Stimulated activated CD4-positive, alpha-beta T cell treated with anti-CD3 and anti-CD28 coated beads, TNF-alpha, amount 100 ng/mL, for 1 hour (primary cell): ENCODE data around the gene EFNA5.
"Not testable (repeated sequence)": the region's sequence is repeated elsewhere in the genome, so short reads cannot be mapped to it uniquely, and the experiment has no call there.

ENCODE experiments used
- DNase-seq, 3 donors: peaks; one replicate each; pipeline ENCODE4 v3.0.0-alpha.2; 2020; ENCODE audit warnings: low read depth in 3 of 3, low spot score in 1 of 3

The EFNA5 gene

GRCh38 chr5:107435061-107435460 lies 235.7 kb downstream of the EFNA5 start:
- no peak for DNase-seq

- DNase-seq: not testable (repeated sequence)
Observed at GRCh38 chr5:107433646-107434045, 237.1 kb downstream of the EFNA5 start.

DNA sequence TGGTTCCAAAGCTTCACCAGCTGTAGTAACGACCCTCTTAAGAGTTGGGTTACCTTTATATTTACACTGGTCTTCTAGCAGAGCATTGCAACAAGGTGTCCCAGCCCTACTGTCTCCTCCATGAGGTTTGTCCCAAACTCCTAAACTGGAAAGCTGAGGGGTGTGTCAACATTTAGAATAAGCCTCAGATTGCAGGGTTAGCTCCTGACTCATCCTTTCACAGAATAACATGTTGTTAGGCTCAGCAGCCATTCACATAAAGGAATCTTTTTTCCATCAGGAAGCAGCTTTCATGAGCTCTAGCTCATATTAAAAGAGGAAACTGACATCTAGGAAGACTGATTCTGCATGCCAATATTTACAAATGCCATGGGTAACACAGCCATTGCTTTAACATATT lies 238.7 kb downstream of the EFNA5 start:
- DNase-seq: no peak

GRCh38 chr5:107431536-107431935 lies 239.2 kb downstream of the EFNA5 start:
- no peak for DNase-seq

DNA sequence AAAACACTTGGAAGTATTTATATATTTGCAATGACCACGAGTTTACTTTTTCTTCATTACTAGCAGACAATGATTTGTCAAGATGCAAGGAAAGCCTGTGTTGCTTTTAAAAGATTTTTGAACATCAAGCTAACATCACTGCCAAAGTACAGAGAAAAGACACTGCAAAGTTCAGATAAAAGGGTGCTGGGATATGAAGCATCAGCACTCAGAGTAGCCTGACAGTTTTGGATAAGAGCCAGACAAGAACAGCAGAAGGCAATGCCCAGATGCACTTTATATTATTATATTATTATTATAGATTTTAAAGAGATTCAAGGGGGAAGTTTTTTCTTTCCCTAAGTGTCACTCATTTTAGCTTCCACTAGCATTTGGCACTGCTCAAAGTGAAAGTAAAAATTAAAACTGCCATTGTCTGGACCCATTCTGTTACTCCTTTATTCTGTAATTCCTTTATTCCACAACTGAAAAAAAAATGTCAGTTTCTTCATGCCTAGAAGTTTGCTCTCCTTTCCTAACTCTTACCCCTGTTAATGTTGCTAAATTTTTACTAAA lies 240.6 kb downstream of the EFNA5 start:
- no peak for DNase-seq

DNA sequence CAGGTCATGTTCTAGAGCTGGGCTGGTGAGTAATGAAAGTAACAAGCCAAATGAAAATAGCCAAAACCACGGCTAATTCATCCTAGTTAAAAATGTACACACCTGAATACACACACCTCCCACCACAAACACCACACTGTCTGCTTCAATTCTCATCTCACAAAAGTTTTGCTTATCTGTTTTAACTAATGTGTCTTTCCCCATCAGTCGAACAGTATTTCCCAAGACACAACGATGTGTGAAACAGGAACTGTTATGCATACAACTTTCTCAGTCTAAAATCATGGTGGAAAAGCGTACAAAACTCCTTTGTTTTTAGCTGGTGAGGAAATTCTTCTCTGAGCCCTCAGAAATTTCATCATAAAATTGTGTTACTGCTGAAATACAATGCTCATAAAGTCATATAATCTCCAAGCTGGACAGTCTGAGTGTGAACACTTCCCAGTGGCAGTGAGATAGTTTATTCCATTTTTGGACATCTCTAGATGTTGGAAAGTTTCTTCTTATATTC lies 242.4 kb downstream of the EFNA5 start:
- no peak for DNase-seq

GRCh38 chr5:107426872-107427271 lies 243.9 kb downstream of the EFNA5 start:
- no peak for DNase-seq

DNA sequence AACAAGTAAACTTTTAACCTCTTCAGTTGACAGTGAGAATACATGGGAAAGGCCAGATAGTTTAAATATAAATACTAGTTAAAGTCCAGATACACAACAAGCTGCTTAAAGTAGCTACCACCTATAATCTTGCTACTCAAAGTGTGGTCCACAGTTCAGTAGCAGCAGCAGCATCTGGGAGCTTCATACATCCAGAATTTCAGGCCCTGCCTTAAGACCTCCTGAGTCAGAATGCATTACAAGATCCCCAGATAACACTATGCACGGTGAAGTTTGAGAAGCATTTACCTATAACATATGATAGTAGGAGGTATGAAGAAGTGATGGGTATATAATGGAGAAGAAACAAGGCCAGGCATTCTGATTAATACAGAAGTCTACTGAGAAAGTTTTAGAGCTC lies 244.5 kb downstream of the EFNA5 start:
- no peak for DNase-seq

GRCh38 chr5:107425541-107426031 lies 245.2 kb downstream of the EFNA5 start:
- no peak for DNase-seq

GRCh38 chr5:107424491-107424890 lies 246.2 kb downstream of the EFNA5 start:
- DNase-seq: no peak

DNA sequence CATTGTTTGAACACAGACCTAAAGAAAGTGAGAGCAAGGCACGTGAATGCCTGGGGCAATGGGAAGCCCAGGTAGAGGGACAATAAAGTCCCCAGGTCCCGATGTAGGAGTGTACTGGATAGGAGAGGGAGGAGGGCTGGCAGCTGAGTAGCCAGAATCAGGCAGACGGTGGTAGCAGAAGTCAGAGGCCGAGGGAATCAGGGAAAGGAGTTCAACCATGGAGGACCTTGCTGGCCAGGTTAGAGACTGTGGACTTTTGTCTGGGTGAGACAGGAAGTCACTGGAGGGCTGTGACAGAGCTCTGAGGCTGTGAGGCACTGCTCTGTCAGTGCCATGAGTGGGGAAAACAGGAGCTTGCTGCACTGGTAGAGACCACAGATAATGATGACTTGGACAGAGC lies 248.2 kb downstream of the EFNA5 start:
- no peak for DNase-seq

- no peak for DNase-seq
Observed at GRCh38 chr5:107419498-107419897, 251.2 kb downstream of the EFNA5 start.

DNA sequence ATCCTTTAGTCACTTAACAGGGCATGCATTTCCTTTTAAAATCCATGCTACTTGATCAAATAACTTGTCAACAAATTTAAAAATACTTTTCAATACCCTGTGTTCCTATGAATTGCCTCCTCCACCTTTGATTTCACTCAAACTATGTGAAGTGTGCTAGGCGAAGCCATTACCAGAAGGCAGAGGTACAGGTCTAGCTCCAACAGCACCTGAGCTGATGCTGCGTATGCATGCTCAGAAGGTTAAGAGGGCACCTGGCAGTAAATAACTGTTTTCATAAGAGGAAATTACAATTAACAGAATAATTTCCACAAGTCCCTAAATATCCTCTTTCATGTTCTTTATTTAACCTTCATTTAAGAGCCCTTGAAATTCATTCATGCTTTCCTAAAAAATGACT lies 251.8 kb downstream of the EFNA5 start:
- DNase-seq: no peak

DNA sequence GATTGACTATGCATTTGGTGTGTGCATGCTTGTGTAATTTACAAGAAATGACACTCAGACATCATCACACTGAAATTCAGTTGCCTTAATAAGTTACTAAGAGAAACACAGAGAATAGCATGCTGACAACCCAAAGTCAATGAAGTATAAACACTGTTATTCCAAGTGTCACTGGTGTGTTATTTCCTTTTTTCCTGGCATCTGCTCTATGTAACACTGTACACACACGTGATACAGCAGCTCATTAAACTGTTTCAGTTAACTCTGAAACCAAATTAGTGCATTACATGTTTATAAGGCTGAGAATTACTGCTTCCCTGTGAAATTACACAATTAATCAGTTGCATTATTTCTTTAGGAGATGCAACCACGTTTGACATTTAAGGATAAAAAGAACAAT lies 252.7 kb downstream of the EFNA5 start:
- no peak for DNase-seq

DNA sequence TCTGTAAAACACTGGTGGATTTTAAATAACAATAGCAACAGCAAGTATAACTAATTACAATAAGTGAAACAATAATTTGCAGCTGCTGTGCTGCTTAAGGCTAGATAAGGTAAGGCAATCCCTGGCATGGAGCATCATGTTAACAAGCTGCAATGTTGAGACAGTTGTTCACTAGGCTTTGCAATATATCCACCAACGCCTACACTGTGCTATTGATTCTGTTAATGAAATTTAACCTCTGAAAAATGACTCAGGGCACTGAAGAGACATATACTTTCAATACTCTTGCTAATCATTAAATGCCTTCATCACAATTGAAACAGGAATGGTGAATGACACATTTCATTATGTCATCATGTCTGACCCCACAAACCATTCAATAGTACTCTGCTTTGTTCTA lies 255.0 kb downstream of the EFNA5 start:
- no peak for DNase-seq

DNA sequence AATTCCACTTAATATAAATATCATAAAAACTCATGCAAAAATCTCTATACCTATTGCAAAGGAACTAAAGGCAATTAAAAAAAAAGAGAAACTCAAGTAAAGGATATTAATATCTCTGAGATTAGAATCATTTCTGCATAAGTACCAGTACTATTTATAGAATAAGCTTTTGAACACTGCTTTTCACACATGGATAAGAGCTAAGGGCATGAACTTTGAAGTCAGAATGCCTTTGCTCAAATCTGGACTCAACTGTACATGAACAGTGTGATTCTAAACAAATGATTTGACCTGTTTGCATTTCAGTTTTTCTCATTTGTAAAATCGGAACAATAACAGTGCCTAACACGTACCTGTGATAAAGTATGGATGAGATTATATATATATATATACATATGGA lies 255.9 kb downstream of the EFNA5 start:
- DNase-seq: no peak

DNA sequence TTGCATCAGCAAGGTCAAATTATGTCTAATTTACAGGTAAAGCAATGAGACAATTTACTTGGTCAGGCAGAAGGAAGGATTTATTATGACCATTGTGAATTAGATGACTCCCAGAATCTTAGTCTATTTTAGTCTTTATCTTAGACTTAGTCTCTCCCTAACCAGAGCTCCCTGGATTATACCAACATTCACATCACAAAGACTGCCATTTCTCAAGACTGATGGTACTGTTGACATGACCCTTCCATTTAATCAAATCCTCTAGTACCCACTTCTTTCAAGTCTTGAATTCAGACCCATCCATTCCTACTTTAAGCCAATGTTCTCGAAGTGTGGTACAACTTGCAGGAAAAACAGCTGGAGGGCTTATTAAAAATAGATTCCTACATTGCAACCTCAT lies 257.0 kb downstream of the EFNA5 start:
- no peak for DNase-seq

DNA sequence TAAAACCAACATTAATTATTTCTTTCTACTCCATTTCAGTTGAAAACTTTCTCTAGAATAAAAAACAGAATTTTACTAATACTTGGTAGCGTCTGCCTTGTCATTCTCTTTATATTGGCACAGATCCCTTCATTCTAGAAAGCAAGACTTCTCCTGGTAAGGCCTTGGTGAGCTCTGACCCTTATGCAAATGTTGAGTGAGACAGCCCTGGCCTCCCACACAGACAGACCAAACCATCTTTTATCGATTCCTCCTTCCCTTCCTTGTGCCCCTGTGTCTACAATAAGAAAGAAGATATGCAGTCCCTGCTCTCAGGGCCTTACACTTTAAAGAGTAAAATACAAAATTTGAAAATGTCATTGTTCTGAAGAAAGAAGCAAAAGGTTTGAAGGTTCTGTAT lies 262.2 kb downstream of the EFNA5 start:
- DNase-seq: no peak

- no peak for DNase-seq
Observed at GRCh38 chr5:107407713-107408298, 262.9 kb downstream of the EFNA5 start.

DNA sequence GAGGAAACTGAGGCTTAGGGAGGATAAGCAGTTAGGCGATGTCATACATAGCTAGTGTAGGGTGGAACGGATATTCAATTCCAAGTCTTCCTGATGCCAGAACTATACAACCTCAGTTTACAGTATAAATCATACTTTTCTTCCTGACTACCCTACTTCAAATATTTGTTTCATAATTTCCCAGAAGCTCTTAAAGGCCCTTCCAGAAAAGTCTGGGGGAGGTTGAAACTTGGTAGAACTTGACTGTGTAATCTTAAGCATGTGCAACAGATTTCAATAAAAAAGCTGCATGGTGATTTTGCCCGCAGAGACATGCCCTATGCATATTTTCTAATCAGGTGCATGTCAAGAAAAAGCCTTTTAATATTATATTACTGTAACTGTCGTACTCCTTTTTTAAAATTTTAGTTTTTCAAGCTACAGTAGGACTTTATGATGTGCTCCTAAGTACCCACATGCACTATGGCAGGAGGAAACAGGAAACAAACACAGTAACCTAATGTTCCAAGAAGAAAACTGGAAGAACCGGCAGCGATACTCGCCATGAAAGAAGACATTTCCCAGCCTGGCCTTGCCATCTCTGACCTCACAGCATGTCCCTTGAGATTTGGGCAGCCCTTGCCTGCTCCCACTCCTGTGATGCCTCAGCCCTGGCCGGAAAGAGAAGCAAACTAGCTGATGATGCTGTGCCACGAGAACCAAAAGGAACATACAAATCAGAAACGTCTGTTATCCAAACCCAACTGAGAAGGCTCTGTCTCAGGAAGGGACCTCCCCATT lies 266.0 kb downstream of the EFNA5 start:
- no peak for DNase-seq

- no peak for DNase-seq
Observed at GRCh38 chr5:107403228-107403953, 267.3 kb downstream of the EFNA5 start.
